Nephron progenitor cell (in vitro differentiated cells): ENCODE results near the gene OPN5.

Experiments used
- DNase-seq: peaks from one replicate; pipeline ENCODE4 v3.0.0; 2021
- H3K27ac Mint-ChIP-seq: 2 replicates; pipeline ENCODE4 v1.8.0; 2021; ENCODE audit warnings: mild to moderate bottlenecking, moderate library complexity, mixed read lengths
- H3K27me3 Mint-ChIP-seq: 2 replicates; pipeline ENCODE4 v1.8.0; 2021; ENCODE audit warnings: mild to moderate bottlenecking, low read depth, mixed read lengths; ENCODE audit not compliant: poor library complexity
- H3K36me3 Mint-ChIP-seq: 2 replicates; pipeline ENCODE4 v1.8.0; 2021; ENCODE audit warnings: low read depth, mixed read lengths
- H3K4me1 Mint-ChIP-seq: 2 replicates; pipeline ENCODE4 v1.8.0; 2021; ENCODE audit warnings: mixed read lengths
- H3K4me3 Mint-ChIP-seq: 2 replicates; pipeline ENCODE4 v1.8.0; 2021; ENCODE audit warnings: mild to moderate bottlenecking, moderate library complexity, mixed read lengths
- H3K9me3 Mint-ChIP-seq: 2 replicates; pipeline ENCODE4 v1.8.0; 2021; ENCODE audit warnings: mild to moderate bottlenecking, moderate library complexity, mixed read lengths
- TF ChIP-seq, protein P1 (sequence below): fragments of 200-600 bp; sonication (generic); IDR thresholded peaks from 2 replicates; pipeline ENCODE4 v1.5.0; 2021; ENCODE audit warnings: antibody characterized with exemption

Gene OPN5

DNA sequence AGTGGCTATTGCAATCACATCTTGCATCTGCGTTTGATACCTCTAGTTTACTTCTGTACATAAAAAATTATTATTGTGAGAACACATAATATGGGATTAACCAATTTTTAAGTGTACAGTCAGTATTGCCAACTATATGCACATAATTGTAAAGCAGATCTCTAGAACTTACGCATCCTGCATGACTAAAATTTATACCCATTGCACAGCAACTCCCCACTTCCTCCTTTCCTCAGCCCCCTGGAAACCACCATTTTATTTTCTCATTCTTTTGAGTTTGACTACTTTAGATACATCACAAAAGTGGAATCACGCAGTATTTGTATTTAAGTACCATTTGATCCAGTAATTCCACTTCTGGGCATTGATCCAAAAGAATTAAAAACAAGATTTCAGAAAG, 19.3 kb upstream of the OPN5 start:
- no peaks in the 10 kb centered on the region for H3K36me3 Mint-ChIP-seq
- DNase-seq = no peak
- no peak overlapping the region for H3K4me3 Mint-ChIP-seq
- H3K27ac Mint-ChIP-seq = no peak overlapping the region
- TF ChIP-seq, protein P1, sequence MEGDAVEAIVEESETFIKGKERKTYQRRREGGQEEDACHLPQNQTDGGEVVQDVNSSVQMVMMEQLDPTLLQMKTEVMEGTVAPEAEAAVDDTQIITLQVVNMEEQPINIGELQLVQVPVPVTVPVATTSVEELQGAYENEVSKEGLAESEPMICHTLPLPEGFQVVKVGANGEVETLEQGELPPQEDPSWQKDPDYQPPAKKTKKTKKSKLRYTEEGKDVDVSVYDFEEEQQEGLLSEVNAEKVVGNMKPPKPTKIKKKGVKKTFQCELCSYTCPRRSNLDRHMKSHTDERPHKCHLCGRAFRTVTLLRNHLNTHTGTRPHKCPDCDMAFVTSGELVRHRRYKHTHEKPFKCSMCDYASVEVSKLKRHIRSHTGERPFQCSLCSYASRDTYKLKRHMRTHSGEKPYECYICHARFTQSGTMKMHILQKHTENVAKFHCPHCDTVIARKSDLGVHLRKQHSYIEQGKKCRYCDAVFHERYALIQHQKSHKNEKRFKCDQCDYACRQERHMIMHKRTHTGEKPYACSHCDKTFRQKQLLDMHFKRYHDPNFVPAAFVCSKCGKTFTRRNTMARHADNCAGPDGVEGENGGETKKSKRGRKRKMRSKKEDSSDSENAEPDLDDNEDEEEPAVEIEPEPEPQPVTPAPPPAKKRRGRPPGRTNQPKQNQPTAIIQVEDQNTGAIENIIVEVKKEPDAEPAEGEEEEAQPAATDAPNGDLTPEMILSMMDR = no peak
- H3K4me1 Mint-ChIP-seq = no peaks in the 10 kb centered on the region
- H3K9me3 Mint-ChIP-seq = peaks cover 9% of the 10 kb centered on the region
- H3K27me3 Mint-ChIP-seq = no peaks in the 10 kb centered on the region

- TF ChIP-seq, protein P1 = no peak
- H3K4me1 Mint-ChIP-seq = peaks cover under 1% of the 10 kb centered on the region
- no peak overlapping the region for H3K27ac Mint-ChIP-seq
- H3K4me3 Mint-ChIP-seq = no peak overlapping the region
- H3K9me3 Mint-ChIP-seq = peaks cover 9% of the 10 kb centered on the region
- no peak for DNase-seq
- H3K36me3 Mint-ChIP-seq = no peaks in the 10 kb centered on the region
- no peaks in the 10 kb centered on the region for H3K27me3 Mint-ChIP-seq
Observed at GRCh38 chr6:47766445-47766844, 15.4 kb upstream of the OPN5 start.

- DNase-seq = no peak
- Mint-ChIP-seq H3K9me3 (peaks cover 9% of the 10 kb centered on the region), H3K36me3 (no peaks in the 10 kb centered on the region), H3K4me1 (peaks cover 5% of the 10 kb centered on the region), H3K4me3 (no peak overlapping the region), H3K27me3 (no peaks in the 10 kb centered on the region), H3K27ac (no peak overlapping the region)
- TF ChIP-seq, protein P1 = no peak
Observed at GRCh38 chr6:47767102-47767501, 14.7 kb upstream of the OPN5 start.

DNA sequence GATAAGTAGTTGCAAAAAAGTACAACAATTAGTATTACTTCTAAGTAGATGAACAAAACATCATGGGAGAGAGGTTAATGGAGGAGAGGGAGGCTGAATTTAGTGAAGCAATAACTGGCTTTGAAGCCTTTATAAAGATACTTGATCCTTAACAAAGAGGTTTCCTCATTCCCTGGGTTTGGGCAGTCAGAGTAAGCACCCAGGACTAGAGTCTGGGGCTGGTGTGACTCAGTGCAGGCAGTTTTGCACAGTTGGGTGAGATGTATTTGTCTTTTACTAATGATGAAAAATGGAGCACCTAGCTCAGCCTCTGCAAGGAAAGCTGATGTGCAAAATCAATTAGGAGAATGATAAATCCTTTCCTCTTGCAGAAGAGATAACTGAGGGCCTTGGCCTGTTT, 11.8 kb upstream of the OPN5 start:
- TF ChIP-seq, protein P1 = no peak
- peaks cover 9% of the 10 kb centered on the region for H3K9me3 Mint-ChIP-seq
- H3K4me3 Mint-ChIP-seq = no peak overlapping the region
- H3K4me1 Mint-ChIP-seq = peaks cover 20% of the 10 kb centered on the region
- no peaks in the 10 kb centered on the region for H3K27me3 Mint-ChIP-seq
- no peak overlapping the region for H3K27ac Mint-ChIP-seq
- no peak for DNase-seq
- no peaks in the 10 kb centered on the region for H3K36me3 Mint-ChIP-seq

DNA sequence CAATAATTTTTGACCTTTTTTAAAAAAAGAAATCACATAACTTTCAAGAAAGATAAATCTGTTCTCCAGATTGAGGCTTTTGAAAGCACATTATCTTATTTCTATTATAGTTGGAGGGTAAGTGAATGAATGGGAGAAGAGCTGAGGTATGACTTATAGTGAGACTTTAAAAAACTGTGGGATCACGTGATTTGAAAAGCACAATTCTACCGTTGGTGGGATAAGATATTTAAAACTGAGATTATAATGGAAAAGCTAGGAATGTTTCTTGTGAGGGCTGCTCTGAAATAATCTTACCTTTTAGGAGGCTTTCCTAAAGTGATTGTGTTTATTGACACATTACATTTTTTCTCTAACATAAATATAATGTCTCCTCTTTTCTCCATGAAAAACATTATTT, 9.5 kb upstream of the OPN5 start:
- no peak for DNase-seq
- Mint-ChIP-seq H3K4me3 (no peak overlapping the region), H3K27me3 (no peaks in the 10 kb centered on the region), H3K4me1 (peaks cover 20% of the 10 kb centered on the region), H3K27ac (no peak overlapping the region), H3K9me3 (no peaks in the 10 kb centered on the region), H3K36me3 (no peaks in the 10 kb centered on the region)
- TF ChIP-seq, protein P1 = no peak

DNA sequence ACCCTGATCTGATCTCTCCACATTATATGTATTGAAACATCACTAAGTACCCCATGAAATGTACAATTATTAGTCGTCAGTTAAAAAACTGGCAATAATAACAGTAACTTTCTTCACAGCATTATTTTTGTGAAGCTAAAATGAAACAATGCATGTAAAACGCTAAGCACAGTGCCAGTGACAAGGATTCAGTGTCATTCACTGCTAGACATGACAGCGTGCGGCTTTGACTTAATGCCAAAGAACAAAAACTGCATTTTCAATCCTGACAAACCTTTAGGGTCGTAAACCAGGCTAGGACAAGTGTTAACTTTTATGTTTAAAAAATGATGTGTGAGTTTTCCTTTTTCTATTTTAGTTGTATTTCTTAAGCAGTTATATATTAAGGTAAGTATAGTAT, 8.8 kb upstream of the OPN5 start:
- Mint-ChIP-seq H3K27me3 (no peaks in the 10 kb centered on the region), H3K4me3 (no peak overlapping the region), H3K9me3 (no peaks in the 10 kb centered on the region), H3K27ac (no peak overlapping the region), H3K4me1 (peaks cover 20% of the 10 kb centered on the region), H3K36me3 (no peaks in the 10 kb centered on the region)
- no peak for DNase-seq
- TF ChIP-seq, protein P1 = no peak
